WTC11 (cell line): ENCODE results near the gene CHRNB1.

Source experiments
- CREB1 ChIP-seq: sonication (generic); formaldehyde crosslinking; IDR thresholded peaks from 2 replicates; pipeline ENCODE4 v1.8.0; 2023; ENCODE audit warnings: mild to moderate bottlenecking, missing genetic modification reagents
- CTCF ChIP-seq: fragments of 200-600 bp; IDR thresholded peaks from 2 replicates; pipeline ENCODE4 v1.8.0; 2022; ENCODE audit warnings: antibody characterized with exemption
- E2F1 ChIP-seq: sonication (generic); formaldehyde crosslinking; IDR thresholded peaks from 2 replicates; pipeline ENCODE4 v1.8.0; 2022; ENCODE audit warnings: mild to moderate bottlenecking, missing genetic modification reagents
- HMGXB4 ChIP-seq: sonication (generic); formaldehyde crosslinking; IDR thresholded peaks from 2 replicates; pipeline ENCODE4 v1.8.1; 2023; ENCODE audit warnings: mild to moderate bottlenecking, moderate library complexity, missing genetic modification reagents
- MYBL2 ChIP-seq: sonication (generic); formaldehyde crosslinking; IDR thresholded peaks from 2 replicates; pipeline ENCODE4 v1.8.1; 2023; ENCODE audit warnings: mild to moderate bottlenecking, moderate library complexity, missing genetic modification reagents
- NR3C1 ChIP-seq: sonication (generic); formaldehyde crosslinking; conservative IDR thresholded peaks from 2 replicates; pipeline ENCODE4 v1.8.1; 2023; ENCODE audit warnings: low read depth, mild to moderate bottlenecking, missing genetic modification reagents
- ZSCAN18 ChIP-seq: fragments of 250-450 bp; sonication (Bioruptor Pico); IDR thresholded peaks from 2 replicates; pipeline ENCODE4 v2.1.2; 2022; ENCODE audit warnings: mild to moderate bottlenecking, moderate library complexity

- TF ChIP-seq CREB1 (no peak), ZSCAN18 (CRISPR knock-in tag) (no peak), HMGXB4 (CRISPR knock-in tag) (no peak), E2F1 (CRISPR knock-in tag) (no peak), CTCF (no peak), MYBL2 (no peak), NR3C1 (CRISPR knock-in tag) (no peak)
These were observed 46.7 kb downstream of the CHRNB1 start for GRCh38 chr17:7491583-7491982.
